GM21515 (cell line): ENCODE data around the gene BMP6.

Experiments
- ATAC-seq: cut with Tn5 transposase; IDR thresholded peaks from one replicate; pipeline ENCODE4 v1.9.1; 2021; ENCODE audit not compliant: unreplicated experiment

The BMP6 gene

DNA sequence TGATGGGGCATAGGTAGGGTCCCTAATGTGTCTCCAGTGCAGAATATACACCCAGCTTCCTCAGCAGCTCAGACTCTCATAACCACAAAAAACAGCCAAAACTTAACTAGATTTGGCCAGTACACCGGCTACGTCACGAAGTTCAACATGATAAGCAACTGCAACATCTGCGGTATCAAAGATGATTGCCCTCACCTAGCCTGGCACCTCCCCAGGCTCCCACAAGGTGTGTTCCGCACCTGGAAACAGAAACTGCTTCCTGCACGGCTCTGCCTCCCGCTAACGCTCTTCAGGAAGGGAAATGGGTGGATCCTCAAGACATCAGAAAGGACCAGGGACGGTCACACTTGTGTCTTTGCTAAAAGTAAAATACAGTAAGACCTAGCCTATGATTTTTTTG, 175.2 kb downstream of the BMP6 start:
- ATAC-seq = no peak

- no peak for ATAC-seq
These were observed 175.9 kb downstream of the BMP6 start for GRCh38 chr6:7901780-7902179.

DNA sequence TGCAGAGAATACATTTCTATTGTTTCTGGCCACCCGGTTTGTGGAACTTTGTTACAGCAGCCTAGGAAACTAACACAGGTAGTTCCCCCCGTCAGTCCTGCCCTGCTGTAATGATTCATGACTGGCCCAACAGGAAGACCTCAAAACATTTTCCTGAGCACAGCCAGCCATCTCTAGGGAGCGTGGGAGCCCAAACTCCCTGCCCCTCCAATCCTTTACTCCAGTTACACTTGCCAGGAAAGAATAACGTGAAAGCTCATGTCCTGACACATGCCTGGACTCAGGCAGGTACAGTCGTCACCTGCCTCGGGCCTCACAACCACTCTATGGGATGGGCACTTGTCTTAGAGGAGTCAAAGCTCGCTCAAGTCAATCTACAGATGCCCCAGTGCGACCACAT, 176.3 kb downstream of the BMP6 start:
- ATAC-seq = no peak

DNA sequence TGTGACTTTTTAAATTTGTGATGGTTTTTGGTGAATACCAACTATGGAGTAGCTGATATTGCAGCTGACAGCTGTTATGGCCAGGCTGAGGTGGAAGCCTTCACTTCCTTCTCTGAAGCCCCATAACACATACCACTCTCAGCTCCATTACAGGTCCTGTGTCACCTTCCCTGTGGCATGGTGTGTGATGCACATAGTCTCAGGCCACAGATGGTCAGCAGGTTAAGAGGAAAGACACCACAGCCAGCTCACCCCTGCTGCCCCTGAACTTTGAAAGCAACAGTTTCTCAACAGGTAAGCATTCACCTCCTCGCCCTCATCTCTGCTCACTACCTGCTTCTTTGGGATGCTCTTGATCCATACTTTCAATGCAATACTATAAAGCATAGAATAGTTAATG, 177.0 kb downstream of the BMP6 start:
- ATAC-seq = no peak

DNA sequence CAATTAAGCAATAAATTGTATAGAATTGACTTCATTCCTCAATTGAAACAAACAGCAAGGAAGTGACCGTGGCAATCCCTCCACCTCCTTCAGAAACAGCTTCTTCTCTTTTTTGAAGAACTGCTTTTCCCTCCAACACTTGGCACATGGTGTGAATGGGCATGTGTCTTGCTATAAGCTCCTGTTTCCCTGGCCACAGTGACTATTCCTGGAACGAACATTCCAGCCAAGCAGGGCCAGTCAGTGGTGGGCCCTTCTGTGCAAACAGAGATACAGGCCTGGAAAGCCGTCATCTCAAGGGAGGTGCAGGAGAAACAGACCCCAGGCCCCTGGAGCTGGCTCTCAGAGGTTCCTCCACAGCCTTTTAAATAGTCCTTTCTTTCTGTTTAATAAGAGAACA, 177.8 kb downstream of the BMP6 start:
- no peak for ATAC-seq

GRCh38 chr6:7904654-7905319, 178.9 kb downstream of the BMP6 start:
- ATAC-seq = no peak

GRCh38 chr6:7905416-7905815, 179.5 kb downstream of the BMP6 start:
- ATAC-seq = no peak

GRCh38 chr6:7906741-7907140, 180.8 kb downstream of the BMP6 start:
- ATAC-seq = no peak

DNA sequence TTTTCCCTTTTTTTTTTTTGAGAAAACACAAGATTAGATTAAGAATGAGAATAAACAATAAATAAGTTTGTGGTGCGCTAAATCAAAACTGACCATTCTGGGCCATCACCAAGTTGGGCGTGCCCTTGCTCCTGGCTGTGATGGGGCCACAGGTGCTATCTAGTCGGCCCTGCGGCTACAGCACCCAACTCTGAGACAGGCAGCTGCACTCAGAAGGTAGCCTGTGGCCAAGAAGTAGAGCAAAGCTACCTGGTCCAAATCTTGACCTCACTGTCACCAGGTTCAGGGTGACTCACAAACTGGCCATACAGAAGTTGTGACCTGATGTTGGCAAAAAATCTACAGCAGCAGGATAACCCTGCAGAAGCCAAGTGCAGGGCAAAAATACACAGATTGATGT, 181.3 kb downstream of the BMP6 start:
- no peak for ATAC-seq

GRCh38 chr6:7909323-7910276, 183.7 kb downstream of the BMP6 start:
- no peak for ATAC-seq

DNA sequence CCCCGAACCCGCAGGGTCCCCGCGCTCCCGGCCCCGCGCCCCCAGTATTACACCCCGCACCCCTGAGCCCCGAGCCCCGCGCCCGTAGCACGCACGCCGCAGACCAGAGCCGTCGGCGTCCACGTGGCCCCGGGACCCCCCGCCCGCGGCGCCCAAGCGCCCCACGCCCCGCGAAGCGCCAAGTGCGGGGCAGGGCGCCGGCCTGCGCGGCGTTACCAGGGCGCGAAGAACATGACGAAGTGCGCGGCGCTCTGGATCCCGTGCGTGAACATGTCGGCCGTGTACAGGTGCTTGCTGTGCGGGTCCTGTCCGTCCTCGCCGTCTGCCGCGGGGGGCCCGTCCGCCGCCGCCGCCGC, 184.4 kb downstream of the BMP6 start:
- ATAC-seq = peak; percentile 19

DNA sequence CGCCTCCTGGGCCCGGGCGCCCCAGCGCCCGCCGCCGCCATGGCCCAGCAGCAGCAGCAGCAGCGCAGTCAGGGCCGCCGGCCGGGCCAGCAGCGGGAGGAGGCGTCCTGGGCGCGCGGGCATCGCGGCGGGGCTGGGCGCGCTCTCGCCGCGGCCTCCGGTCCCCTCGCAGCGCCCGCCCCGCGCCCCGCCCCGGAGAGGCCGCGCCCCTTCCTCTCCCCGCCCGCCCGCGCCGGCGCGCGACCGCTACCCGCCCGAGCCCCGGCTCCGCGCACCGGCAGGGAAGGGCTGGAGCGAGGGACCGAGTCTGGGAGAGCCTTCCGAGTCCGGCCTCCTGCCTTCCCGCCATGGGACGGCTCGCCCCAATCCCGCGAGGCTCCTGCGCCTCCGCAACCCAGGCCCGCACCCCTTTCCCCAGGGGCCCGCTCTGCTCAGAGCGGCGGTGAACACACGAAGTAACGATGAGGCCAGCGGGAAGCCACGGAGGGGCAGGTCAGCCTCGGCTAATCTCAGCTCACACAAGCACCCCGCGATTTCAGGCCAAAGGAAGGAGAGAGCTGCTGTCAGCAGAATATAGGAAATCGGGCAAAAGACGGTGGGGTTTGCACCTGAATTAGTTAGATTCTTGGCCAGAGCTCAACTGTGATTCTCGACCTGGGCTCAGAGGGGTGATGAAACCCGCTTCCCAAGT, 184.9 kb downstream of the BMP6 start, which contains the start of gene TXNDC5:
Gene TXNDC5 (minus strand): TSS at position 135 of the 691 bp plus-strand sequence. CDS start 12 bp downstream, at position 123.
- peak; percentile 68 for ATAC-seq

- no peak for ATAC-seq
These were observed 185.4 kb downstream of the BMP6 start for GRCh38 chr6:7911345-7911725.

- ATAC-seq = no peak
These were observed 186.1 kb downstream of the BMP6 start for GRCh38 chr6:7912024-7912423.

DNA sequence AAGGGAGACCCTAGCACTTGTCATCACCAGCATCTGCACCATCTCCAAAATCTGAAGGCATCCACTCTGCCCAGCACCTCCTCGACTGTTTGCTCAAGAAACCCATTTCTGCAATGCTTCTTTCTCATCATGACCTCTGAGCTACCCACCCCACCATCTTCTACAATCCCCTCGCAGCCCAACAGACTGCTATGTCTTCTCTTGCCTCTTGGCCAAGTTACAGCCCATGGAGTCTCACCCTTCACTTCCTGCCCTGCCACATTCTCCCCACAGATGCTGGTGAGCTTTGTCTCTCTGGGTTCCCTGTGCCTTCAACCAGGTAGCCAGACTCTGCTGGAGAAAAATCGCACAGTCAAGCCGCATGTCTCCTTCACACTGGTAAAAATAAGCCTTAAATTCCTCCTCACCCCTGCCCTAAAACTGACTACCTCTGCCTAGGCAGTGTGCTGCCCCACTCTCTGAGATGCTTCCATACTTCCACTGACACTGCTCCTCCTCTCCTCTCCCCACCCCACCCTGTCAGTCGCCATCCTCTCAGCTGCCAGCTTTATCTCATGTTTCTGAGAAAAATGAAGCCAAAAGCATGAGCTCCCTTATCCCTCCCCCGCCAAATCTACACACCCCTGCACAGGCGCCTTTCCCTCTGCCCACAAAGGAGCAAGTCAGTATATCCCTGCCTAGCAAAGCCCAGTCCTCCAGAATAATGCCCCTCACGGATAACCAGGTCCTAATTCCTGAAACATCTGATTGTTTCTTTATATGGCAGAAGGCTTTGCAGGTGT, 187.0 kb downstream of the BMP6 start:
- no peak for ATAC-seq

- ATAC-seq = no peak
These were observed 188.4 kb downstream of the BMP6 start for GRCh38 chr6:7914311-7914710.

DNA sequence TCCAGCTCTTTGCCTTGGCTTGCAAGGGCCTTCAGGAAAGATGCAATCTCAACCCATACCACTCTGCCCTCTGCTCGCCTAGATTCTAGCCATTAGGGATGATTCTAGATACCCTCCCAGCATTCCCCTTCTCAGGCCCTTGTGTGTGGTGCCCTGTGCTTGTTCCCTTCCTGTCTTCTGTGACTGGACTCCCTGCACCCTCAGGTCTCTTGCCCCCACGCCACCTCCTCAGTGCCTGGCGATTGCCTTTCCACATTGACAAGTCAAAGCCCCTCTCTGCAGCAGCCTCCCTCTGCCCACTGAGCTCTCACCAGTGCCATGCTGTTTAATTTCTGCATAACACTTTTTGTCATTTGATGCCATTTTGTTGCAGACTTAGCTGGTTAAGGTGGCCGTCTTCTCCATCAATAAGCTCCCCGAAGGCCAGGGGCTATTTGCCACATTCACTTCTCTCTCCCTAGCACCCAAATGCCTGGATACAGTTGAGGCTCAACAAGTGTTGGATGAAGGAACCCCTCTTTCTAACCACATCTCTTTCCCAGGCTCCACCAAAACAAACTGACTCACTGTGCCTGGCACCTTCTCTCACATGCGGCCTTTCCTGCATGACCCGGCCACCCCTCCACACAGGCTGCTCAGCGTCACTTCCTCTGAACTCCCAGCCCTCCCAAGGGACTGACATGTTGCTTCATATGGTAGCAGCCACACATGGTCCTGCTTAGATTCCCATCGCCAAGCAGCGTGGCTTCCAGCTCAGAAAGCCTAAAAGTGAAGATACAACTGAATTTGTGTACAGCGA, 189.3 kb downstream of the BMP6 start:
- ATAC-seq = no peak

GRCh38 chr6:7916959-7917358, 191.1 kb downstream of the BMP6 start:
- ATAC-seq = peak; percentile 86

- no peak for ATAC-seq
These were observed 191.8 kb downstream of the BMP6 start for GRCh38 chr6:7917729-7918128.

DNA sequence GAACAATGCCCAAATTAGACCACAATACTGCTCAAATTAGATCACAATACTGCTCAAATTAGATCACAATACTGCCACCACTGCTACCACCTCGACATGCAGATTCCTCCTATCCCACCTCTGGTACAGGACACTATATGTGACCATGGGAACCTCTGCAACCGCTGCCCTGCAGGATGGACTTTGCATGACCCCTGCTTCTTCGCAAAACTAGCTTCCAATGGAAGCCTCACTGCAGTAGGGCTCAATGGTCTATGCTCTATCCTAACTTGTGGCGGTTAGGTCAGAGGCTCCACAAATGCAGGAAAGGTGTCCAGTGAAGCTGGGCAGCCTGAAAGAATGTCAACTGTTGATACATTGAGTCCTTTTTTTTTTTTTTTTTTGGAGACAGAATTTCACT, 192.5 kb downstream of the BMP6 start:
- ATAC-seq = no peak
